Neural cell (in vitro differentiated cells): Measurements from ENCODE around the gene LRRC8B. TPM values are rescaled to one million over a fixed set of nuclear protein-coding genes. Genes with fewer than 3 reads are reported as not detected.

Experiments
- polyA plus RNA-seq: library from polyadenylated mRNA; depleted of rRNA; stranded (reverse); fragments of >200 nt; gene quantifications from 2 replicates; pipeline ENCODE4 v1.2.3, GENCODE V29; 2014

LRRC8B gene
- polyA plus RNA-seq, 1 donor from 2014 or later: 15.9 TPM

Other genes starting within 250 kb of the LRRC8B start
- gene GBP6, start 160.8 kb upstream of the LRRC8B start, polyA plus RNA-seq: not detected in 2 replicates
- 0.68 and 0.78 TPM in 2 replicates for gene LRRC8C, start 108.3 kb downstream of the LRRC8B start, polyA plus RNA-seq